Endothelial cell (in vitro differentiated cells): ENCODE measurements around the gene JAGN1. TPM values are rescaled to one million over a fixed set of nuclear protein-coding genes. Genes with fewer than 3 reads are reported as not detected.

Experiments
- DNase-seq: peaks from one replicate; pipeline ENCODE4 v3.0.0; 2021; ENCODE audit warnings: low spot score
- H3K27ac Mint-ChIP-seq: one replicate; pipeline ENCODE4 v1.8.0; 2021; ENCODE audit warnings: mixed read lengths, inconsistent platforms; ENCODE audit not compliant: unreplicated experiment
- H3K27me3 Mint-ChIP-seq: one replicate; pipeline ENCODE4 v1.8.0; 2021; ENCODE audit warnings: mild to moderate bottlenecking, moderate library complexity, mixed read lengths, inconsistent platforms; ENCODE audit not compliant: unreplicated experiment
- H3K36me3 Mint-ChIP-seq: one replicate; pipeline ENCODE4 v1.8.0; 2021; ENCODE audit warnings: mild to moderate bottlenecking, low read depth, mixed read lengths, inconsistent platforms; ENCODE audit not compliant: unreplicated experiment
- H3K4me1 Mint-ChIP-seq: one replicate; pipeline ENCODE4 v1.8.0; 2021; ENCODE audit warnings: mild to moderate bottlenecking, mixed read lengths, inconsistent platforms; ENCODE audit not compliant: unreplicated experiment
- H3K4me3 Mint-ChIP-seq: one replicate; pipeline ENCODE4 v1.8.0; 2021; ENCODE audit warnings: mild to moderate bottlenecking, mixed read lengths, inconsistent platforms; ENCODE audit not compliant: unreplicated experiment
- H3K9me3 Mint-ChIP-seq: one replicate; pipeline ENCODE4 v1.8.0; 2021; ENCODE audit warnings: mixed read lengths, inconsistent platforms; ENCODE audit not compliant: unreplicated experiment
- total RNA-seq: library from RNA; stranded (reverse); fragmentation: NEBNext Ultra II Directional; extraction: Animal tissue kit (Norgen Biotek cat#: 25700); gene quantifications from one replicate; pipeline ENCODE4 v1.2.1, GENCODE V29; 2021; ENCODE audit not compliant: unreplicated experiment
- TF ChIP-seq, protein P1 (sequence below): fragments of 200-600 bp; sonication (generic); IDR thresholded peaks from one replicate; pipeline ENCODE4 v1.5.0; 2021; ENCODE audit warnings: antibody characterized with exemption; ENCODE audit not compliant: unreplicated experiment

Gene JAGN1
- total RNA-seq, 1 donor from 2014 or later, result 26.6 TPM

DNA sequence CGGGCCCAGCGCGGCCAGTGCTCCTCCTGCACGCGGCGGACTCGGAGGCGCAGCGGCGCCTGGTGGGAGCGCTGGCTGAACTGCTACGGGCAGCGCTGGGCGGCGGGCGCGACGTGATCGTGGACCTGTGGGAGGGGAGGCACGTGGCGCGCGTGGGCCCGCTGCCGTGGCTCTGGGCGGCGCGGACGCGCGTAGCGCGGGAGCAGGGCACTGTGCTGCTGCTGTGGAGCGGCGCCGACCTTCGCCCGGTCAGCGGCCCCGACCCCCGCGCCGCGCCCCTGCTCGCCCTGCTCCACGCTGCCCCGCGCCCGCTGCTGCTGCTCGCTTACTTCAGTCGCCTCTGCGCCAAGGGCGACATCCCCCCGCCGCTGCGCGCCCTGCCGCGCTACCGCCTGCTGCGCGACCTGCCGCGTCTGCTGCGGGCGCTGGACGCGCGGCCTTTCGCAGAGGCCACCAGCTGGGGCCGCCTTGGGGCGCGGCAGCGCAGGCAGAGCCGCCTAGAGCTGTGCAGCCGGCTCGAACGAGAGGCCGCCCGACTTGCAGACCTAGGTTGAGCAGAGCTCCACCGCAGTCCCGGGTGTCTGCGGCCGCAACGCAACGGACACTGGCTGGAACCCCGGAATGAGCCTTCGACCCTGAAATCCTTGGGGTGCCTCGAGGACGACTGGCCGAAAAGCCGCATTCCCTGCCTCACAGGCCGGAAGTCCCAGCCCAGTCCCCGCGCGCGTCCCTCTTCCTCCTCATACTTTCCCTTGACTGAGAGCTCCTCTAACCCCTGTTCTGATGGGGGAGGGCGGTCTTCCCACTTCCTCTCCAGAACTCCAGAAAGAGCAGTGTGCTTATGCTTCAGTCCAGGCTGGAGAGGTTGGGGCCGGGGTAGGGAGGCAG lies 25.1 kb downstream of the JAGN1 start:
- Mint-ChIP-seq H3K9me3 (no peaks in the 10 kb centered on the region), H3K27ac (no peak overlapping the region), H3K27me3 (peaks cover 3% of the 10 kb centered on the region), H3K4me3 (peak overlapping the region; percentile 82), H3K4me1 (peaks cover 4% of the 10 kb centered on the region), H3K36me3 (peaks cover 12% of the 10 kb centered on the region)
- DNase-seq, result peak; percentile 66
- TF ChIP-seq, protein P1, sequence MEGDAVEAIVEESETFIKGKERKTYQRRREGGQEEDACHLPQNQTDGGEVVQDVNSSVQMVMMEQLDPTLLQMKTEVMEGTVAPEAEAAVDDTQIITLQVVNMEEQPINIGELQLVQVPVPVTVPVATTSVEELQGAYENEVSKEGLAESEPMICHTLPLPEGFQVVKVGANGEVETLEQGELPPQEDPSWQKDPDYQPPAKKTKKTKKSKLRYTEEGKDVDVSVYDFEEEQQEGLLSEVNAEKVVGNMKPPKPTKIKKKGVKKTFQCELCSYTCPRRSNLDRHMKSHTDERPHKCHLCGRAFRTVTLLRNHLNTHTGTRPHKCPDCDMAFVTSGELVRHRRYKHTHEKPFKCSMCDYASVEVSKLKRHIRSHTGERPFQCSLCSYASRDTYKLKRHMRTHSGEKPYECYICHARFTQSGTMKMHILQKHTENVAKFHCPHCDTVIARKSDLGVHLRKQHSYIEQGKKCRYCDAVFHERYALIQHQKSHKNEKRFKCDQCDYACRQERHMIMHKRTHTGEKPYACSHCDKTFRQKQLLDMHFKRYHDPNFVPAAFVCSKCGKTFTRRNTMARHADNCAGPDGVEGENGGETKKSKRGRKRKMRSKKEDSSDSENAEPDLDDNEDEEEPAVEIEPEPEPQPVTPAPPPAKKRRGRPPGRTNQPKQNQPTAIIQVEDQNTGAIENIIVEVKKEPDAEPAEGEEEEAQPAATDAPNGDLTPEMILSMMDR, result no peak

DNA sequence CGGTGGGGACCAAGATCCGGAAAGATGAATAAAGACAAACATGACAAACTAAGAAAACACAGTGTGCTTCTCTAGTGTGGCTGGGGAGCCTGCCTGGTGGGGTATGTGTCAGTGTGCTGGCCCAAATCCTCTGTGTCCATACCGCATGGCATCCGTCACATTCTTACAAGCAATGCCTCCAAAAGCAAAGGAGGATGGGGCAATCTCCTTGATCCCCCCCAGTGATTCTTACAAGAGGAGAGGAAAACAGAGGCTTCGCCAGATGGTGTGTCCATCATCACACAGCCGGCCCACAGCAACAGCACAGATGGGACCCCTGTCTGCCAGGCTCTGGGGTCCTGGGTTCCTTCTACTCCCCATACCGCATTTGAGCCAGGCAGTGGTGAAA lies 25.9 kb downstream of the JAGN1 start:
- TF ChIP-seq, protein P1, result no peak
- Mint-ChIP-seq H3K36me3 (peaks cover 8% of the 10 kb centered on the region), H3K4me1 (peaks cover 4% of the 10 kb centered on the region), H3K27ac (no peak overlapping the region), H3K27me3 (no peaks in the 10 kb centered on the region), H3K9me3 (no peaks in the 10 kb centered on the region), H3K4me3 (peak overlapping the region; percentile 82)
- no peak for DNase-seq

DNA sequence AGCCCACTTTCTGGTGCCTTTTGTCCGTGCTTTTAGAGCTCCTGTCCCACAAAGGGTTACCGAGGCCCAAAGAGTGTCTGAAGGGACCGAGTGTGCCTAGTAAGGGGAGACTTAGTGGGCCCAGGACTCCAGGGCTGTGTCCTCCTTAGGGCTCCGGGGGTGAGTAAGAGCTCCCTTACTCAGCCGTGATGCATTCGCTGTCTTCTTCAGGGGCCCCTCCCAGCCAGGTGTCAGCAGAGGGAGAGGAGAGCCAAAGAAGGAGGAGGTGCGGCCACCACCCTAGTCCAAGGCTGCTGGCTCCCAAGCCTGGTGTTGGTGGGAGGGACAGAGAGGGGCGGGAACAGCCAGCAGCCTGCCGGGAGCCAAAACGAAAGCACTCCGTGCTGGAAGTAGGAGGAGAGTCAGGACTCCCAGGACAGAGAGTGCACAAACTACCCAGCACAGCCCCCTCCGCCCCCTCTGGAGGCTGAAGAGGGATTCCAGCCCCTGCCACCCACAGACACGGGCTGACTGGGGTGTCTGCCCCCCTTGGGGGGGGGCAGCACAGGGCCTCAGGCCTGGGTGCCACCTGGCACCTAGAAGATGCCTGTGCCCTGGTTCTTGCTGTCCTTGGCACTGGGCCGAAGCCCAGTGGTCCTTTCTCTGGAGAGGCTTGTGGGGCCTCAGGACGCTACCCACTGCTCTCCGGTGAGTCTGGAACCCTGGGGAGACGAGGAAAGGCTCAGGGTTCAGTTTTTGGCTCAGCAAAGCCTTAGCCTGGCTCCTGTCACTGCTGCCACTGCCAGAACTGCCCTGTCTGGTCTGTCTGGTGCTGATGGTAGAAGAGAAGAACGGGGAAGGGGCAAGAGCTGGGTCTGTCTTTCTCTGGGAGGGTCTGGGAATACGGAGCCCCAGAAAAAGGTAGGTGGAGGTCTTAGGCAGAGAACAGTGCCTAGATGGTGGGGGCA lies 26.6 kb downstream of the JAGN1 start, which contains the start of gene IL17RC:
TSS of gene IL17RC (plus strand) at position 365 of the 947 bp plus-strand sequence. CDS start at position 583, 218 bp downstream.
- TF ChIP-seq, protein P1, result no peak
- peaks cover 4% of the 10 kb centered on the region for H3K4me1 Mint-ChIP-seq
- peak within 1 kb of the TSS; percentile 82 for H3K4me3 Mint-ChIP-seq
- peak; percentile 64 for DNase-seq
- no peaks in the 10 kb centered on the region for H3K27me3 Mint-ChIP-seq
- peaks cover 4% of the 10 kb centered on the region for H3K36me3 Mint-ChIP-seq
- no peaks in the 10 kb centered on the region for H3K9me3 Mint-ChIP-seq
- no peak within 1 kb of the TSS for H3K27ac Mint-ChIP-seq

DNA sequence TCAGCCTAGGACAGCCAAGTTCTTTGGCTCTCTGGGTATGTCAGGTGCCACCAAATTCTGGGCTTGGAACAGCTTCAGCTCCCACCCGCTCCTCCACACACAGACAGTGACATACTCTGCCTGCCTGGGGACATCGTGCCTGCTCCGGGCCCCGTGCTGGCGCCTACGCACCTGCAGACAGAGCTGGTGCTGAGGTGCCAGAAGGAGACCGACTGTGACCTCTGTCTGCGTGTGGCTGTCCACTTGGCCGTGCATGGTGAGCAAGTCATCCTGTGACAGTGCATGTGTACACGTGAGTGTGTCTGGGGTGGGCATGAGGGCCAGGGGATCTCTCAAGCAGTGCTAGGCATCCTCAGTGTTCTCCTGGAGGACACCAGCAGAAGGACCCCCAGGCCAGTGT lies 27.4 kb downstream of the JAGN1 start:
- Mint-ChIP-seq H3K4me3 (no peak overlapping the region), H3K36me3 (no peaks in the 10 kb centered on the region), H3K4me1 (peaks cover 4% of the 10 kb centered on the region), H3K27me3 (no peaks in the 10 kb centered on the region), H3K9me3 (no peaks in the 10 kb centered on the region), H3K27ac (no peak overlapping the region)
- TF ChIP-seq, protein P1, result no peak
- DNase-seq, result no peak
